ENCODE data around the gene DNER.

GRCh38 chr2:229438430-229439159, 275.8 kb downstream of the DNER start:
- TF ChIP-seq JDP2 (CRISPR knock-in tag; IDR thresholded peaks at IDR 0.05; ENCODE audit: borderline replicate concordance) (no peak), SP1 (IDR thresholded peaks at IDR 0.05) (no peak), SP1 (CRISPR knock-in tag; IDR thresholded peaks at IDR 0.05) (no peak), ZC3H4 (CRISPR knock-in tag; IDR thresholded peaks at IDR 0.05; ENCODE audit: borderline replicate concordance) (no peak), CREM (IDR thresholded peaks at IDR 0.05) (no peak), CREM (CRISPR knock-in tag; IDR thresholded peaks at IDR 0.05) (no peak), POLR2A (IDR thresholded peaks at IDR 0.05; ENCODE audit: insufficient read depth in 1 of 2, low read depth in 2 of 2, low read length in 2 of 2) (no peak), ZNF816 (CRISPR knock-in tag; IDR thresholded peaks at IDR 0.05; ENCODE audit: borderline replicate concordance) (no peak), CHCHD3 (CRISPR knock-in tag; IDR thresholded peaks at IDR 0.05) (no peak), BORCS8-MEF2B (CRISPR knock-in tag; IDR thresholded peaks at IDR 0.05) (no peak)
- TF ChIP-seq, protein P1, sequence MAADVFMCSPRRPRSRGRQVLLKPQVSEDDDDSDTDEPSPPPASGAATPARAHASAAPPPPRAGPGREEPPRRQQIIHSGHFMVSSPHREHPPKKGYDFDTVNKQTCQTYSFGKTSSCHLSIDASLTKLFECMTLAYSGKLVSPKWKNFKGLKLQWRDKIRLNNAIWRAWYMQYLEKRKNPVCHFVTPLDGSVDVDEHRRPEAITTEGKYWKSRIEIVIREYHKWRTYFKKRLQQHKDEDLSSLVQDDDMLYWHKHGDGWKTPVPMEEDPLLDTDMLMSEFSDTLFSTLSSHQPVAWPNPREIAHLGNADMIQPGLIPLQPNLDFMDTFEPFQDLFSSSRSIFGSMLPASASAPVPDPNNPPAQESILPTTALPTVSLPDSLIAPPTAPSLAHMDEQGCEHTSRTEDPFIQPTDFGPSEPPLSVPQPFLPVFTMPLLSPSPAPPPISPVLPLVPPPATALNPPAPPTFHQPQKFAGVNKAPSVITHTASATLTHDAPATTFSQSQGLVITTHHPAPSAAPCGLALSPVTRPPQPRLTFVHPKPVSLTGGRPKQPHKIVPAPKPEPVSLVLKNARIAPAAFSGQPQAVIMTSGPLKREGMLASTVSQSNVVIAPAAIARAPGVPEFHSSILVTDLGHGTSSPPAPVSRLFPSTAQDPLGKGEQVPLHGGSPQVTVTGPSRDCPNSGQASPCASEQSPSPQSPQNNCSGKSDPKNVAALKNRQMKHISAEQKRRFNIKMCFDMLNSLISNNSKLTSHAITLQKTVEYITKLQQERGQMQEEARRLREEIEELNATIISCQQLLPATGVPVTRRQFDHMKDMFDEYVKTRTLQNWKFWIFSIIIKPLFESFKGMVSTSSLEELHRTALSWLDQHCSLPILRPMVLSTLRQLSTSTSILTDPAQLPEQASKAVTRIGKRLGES (CRISPR knock-in tag; IDR thresholded peaks at IDR 0.05; ENCODE audit: borderline replicate concordance), result no peak
- TF ChIP-seq, protein P2, sequence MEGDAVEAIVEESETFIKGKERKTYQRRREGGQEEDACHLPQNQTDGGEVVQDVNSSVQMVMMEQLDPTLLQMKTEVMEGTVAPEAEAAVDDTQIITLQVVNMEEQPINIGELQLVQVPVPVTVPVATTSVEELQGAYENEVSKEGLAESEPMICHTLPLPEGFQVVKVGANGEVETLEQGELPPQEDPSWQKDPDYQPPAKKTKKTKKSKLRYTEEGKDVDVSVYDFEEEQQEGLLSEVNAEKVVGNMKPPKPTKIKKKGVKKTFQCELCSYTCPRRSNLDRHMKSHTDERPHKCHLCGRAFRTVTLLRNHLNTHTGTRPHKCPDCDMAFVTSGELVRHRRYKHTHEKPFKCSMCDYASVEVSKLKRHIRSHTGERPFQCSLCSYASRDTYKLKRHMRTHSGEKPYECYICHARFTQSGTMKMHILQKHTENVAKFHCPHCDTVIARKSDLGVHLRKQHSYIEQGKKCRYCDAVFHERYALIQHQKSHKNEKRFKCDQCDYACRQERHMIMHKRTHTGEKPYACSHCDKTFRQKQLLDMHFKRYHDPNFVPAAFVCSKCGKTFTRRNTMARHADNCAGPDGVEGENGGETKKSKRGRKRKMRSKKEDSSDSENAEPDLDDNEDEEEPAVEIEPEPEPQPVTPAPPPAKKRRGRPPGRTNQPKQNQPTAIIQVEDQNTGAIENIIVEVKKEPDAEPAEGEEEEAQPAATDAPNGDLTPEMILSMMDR (CRISPR knock-in tag; IDR thresholded peaks at IDR 0.05), result no peak
- TF ChIP-seq, protein P3, sequence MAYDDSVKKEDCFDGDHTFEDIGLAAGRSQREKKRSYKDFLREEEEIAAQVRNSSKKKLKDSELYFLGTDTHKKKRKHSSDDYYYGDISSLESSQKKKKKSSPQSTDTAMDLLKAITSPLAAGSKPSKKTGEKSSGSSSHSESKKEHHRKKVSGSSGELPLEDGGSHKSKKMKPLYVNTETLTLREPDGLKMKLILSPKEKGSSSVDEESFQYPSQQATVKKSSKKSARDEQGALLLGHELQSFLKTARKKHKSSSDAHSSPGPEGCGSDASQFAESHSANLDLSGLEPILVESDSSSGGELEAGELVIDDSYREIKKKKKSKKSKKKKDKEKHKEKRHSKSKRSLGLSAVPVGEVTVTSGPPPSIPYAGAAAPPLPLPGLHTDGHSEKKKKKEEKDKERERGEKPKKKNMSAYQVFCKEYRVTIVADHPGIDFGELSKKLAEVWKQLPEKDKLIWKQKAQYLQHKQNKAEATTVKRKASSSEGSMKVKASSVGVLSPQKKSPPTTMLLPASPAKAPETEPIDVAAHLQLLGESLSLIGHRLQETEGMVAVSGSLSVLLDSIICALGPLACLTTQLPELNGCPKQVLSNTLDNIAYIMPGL (CRISPR knock-in tag; IDR thresholded peaks at IDR 0.05; ENCODE audit: borderline replicate concordance in 1 of 2, low read depth in 1 of 2), result no peak

Data from HepG2 (cell line).